Gastrocnemius medialis (tissue), 4 donors: ENCODE results near the gene ADGRG1. TPM values are rescaled to one million over a fixed set of nuclear protein-coding genes. Genes with fewer than 3 reads are reported as not detected.

ENCODE experiments used
- ATAC-seq, 2 donors: fragments of 150-250 bp; one replicate each; pipeline ENCODE4 v1.9.1; 2016
- DNase-seq, 2 donors: peaks; one replicate each; pipeline ENCODE4 v3.0.0-alpha.2; 2019
- H3K27ac ChIP-seq, 4 donors: fragments of 200-600 bp; sonication (generic); 1 replicate in 1 of 4; 2 replicates in 3 of 4; pipeline ENCODE4 v1.5.1; 2016 to 2018; ENCODE audit warnings: mild to moderate bottlenecking in 2 of 4, moderate library complexity in 1 of 4
- H3K27me3 ChIP-seq, 3 donors: fragments of 200-600 bp; sonication (generic) in 2 of 3; 1 replicate in 1 of 3; 2 replicates in 2 of 3; pipeline versions ENCODE4 v1.5.1 to v1.6.0; 2016 to 2019; ENCODE audit warnings: mild to moderate bottlenecking in 1 of 3, moderate library complexity in 1 of 3
- H3K36me3 ChIP-seq, 2 donors: fragments of 200-600 bp; sonication (generic) in 1 of 2; one replicate each; pipeline ENCODE4 v1.5.1; 2017 to 2018
- H3K4me1 ChIP-seq, 2 donors: fragments of 200-600 bp; sonication (generic) in 1 of 2; one replicate each; pipeline ENCODE4 v1.5.1; 2016 to 2017; ENCODE audit warnings: mild to moderate bottlenecking in 2 of 2
- H3K4me3 ChIP-seq, 4 donors: fragments of 200-600 bp; sonication (generic) in 3 of 4; 1 replicate in 1 of 4; 2 replicates in 3 of 4; pipeline ENCODE4 v1.5.1; 2016 to 2019; ENCODE audit warnings: mild to moderate bottlenecking in 2 of 4
- H3K9me3 ChIP-seq, 3 donors: fragments of 200-600 bp; sonication (generic) in 2 of 3; 1 replicate in 1 of 3; 2 replicates in 2 of 3; pipeline ENCODE4 v1.5.1; 2016 to 2019
- POLR2A ChIP-seq, 2 donors: fragments of 450-650 bp; IDR thresholded peaks; one replicate each; pipeline ENCODE4 v1.6.1; 2017; ENCODE audit warnings: antibody characterized with exemption in 2 of 2, mild to moderate bottlenecking in 2 of 2, moderate library complexity in 2 of 2
- in situ Hi-C, 4 donors: fragments of 200-750 bp; cut with MboI; loops; one replicate each; pipeline versions ENCODE4 v1.15.0 to v1.8.0; 2017; ENCODE audit warnings: low sequenced_read_pairs in 4 of 4
- intact Hi-C: fragments of 100-400 bp; cut with DNase I; formaldehyde crosslinking; loops from one replicate; pipeline ENCODE4 v1.15.1; 2023; ENCODE audit warnings: low total_unique reads
- total RNA-seq, 4 donors: library from RNA; depleted of rRNA; stranded (reverse); fragments of >200 nt; gene quantifications; one replicate each; pipeline versions ENCODE4 v1.1.0 to v1.2.3, GENCODE V29; 2016
- TF ChIP-seq, protein P1 (sequence below), 5 experiments: fragments of 450-650 bp in 3 of 5; fragments of 200-600 bp in 2 of 5; sonication (generic) in 2 of 5; IDR thresholded peaks in 4 of 5; conservative IDR thresholded peaks in 1 of 5; 1 replicate in 4 of 5; 2 replicates in 1 of 5; pipeline ENCODE4 v1.5.1; 2016 to 2019; ENCODE audit warnings: antibody characterized with exemption in 5 of 5, mild to moderate bottlenecking in 3 of 5, moderate library complexity in 3 of 5

The ADGRG1 gene
- total RNA-seq, 4 donors from 2014 or later = 9.8 to 14.6 (median 13.3) TPM

- Histone ChIP-seq H3K27me3 (peaks cover 0 to 5% (median 0%) of the 10 kb centered on the region in 3 donors), H3K4me1 (no peaks in the 10 kb centered on the region), H3K36me3 (no peaks in the 10 kb centered on the region), H3K27ac (no peak overlapping the region), H3K4me3 (no peak overlapping the region), H3K9me3 (no peaks in the 10 kb centered on the region)
- ATAC-seq (no peak), DNase-seq (no peak)
- TF ChIP-seq POLR2A (IDR thresholded peaks at IDR 0.05) = no peak
- TF ChIP-seq, protein P1, sequence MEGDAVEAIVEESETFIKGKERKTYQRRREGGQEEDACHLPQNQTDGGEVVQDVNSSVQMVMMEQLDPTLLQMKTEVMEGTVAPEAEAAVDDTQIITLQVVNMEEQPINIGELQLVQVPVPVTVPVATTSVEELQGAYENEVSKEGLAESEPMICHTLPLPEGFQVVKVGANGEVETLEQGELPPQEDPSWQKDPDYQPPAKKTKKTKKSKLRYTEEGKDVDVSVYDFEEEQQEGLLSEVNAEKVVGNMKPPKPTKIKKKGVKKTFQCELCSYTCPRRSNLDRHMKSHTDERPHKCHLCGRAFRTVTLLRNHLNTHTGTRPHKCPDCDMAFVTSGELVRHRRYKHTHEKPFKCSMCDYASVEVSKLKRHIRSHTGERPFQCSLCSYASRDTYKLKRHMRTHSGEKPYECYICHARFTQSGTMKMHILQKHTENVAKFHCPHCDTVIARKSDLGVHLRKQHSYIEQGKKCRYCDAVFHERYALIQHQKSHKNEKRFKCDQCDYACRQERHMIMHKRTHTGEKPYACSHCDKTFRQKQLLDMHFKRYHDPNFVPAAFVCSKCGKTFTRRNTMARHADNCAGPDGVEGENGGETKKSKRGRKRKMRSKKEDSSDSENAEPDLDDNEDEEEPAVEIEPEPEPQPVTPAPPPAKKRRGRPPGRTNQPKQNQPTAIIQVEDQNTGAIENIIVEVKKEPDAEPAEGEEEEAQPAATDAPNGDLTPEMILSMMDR (IDR thresholded peaks at IDR 0.05 in 4 of 5, conservative IDR thresholded peaks at IDR 0.05 in 1 of 5) = no peak
- in situ Hi-C loops (no loop called here), intact Hi-C loops (no loop called here)
Measured at GRCh38 chr16:57688987-57689761, 60.7 kb downstream of the ADGRG1 start.

DNA sequence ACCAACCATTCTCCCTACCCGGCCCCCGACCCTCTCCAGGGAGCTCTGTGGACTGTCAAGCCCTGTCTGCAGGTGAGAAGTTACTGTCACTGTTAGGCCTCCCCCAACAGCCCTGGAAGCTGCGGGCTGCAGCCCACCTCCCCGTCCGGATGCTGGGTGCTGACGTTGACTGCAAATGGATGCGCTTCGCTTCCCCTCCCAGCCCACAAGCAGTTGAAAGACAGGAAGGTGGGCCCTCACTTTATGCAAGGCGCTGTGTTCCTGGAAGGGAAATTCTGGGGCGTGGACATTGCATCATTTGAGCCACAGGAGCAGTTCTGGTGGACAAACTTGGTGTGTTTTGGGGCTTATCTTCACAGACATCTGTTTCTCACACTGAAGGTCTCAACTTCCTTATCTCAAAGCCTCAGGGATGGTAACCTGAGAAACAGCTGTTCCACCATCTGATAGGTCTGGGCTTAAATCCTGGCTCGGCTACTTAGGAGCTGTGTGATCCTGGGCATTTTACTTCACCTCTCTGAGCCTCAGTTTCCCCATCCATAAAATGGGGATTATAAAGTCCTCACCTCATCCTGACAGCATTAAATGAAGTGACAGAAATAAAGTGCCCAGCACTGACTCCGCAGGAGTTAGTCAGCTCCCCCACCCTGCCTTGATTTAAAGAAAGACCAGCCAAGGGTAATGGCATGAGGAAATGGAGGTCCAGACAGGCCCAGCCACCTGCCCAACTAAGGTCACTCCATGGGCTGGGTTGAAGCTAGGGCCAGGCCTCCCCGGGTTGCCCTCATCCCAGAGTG, 61.5 kb downstream of the ADGRG1 start:
- TF ChIP-seq, protein P1 (IDR thresholded peaks at IDR 0.05 in 4 of 5, conservative IDR thresholded peaks at IDR 0.05 in 1 of 5) = no peak
- TF ChIP-seq POLR2A (IDR thresholded peaks at IDR 0.05) = no peak

DNA sequence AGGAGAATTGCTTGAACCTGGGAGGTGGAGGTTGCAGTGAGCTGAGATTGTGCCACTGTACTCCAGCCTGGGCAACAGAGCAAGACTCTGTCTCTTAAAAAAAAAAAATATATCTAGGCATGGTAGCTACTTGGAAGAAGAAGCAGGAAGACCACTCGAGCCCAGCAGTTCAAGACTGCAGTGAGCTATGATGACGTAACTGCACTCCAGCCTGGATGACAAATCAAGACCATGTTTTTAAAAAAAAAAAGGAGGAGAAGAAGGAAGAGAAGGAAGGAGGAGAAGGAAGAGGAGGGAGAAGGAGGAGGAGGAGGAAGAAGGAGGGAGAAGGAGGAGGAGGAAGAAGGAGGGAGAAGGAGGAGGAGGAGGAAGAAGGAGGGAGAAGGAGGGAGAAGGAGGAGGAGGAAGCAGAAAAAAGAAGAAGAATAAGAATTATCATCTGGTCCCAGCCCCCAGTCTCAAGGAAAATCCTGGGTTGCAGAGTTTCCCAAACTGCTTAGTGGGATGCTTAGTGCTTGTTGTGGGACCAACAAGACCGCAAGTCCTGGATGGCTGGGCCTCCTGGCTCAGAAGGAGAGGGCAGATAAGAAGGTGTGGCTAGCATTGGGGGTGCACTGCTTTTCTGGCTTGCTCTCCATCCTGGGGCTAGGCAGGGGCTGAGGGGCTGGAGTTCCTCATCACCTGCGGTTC, 62.5 kb downstream of the ADGRG1 start:
- H3K4me1 ChIP-seq = no peaks in the 10 kb centered on the region
- peaks cover 0 to 5% (median 0%) of the 10 kb centered on the region in 3 donors for H3K27me3 ChIP-seq
- no peak for DNase-seq
- H3K9me3 ChIP-seq = no peaks in the 10 kb centered on the region
- H3K4me3 ChIP-seq = no peak overlapping the region
- H3K27ac ChIP-seq = no peak overlapping the region
- no peaks in the 10 kb centered on the region for H3K36me3 ChIP-seq
- ATAC-seq = no peak
- in situ Hi-C loops = no loop called here
- TF ChIP-seq, protein P1 (IDR thresholded peaks at IDR 0.05 in 4 of 5, conservative IDR thresholded peaks at IDR 0.05 in 1 of 5) = no peak
- TF ChIP-seq POLR2A (IDR thresholded peaks at IDR 0.05) = no peak
- intact Hi-C loops = no loop called here

More for the DNA sequence above, 61.5 kb downstream of the ADGRG1 start:
- Histone ChIP-seq H3K4me1 (no peaks in the 10 kb centered on the region), H3K27me3 (peaks cover 0 to 5% (median 0%) of the 10 kb centered on the region in 3 donors), H3K27ac (no peak overlapping the region), H3K9me3 (no peaks in the 10 kb centered on the region), H3K36me3 (no peaks in the 10 kb centered on the region), H3K4me3 (no peak overlapping the region)
- no peak for DNase-seq
- ATAC-seq = no peak
- in situ Hi-C loops = no loop called here
- intact Hi-C loops = no loop called here

- Histone ChIP-seq H3K27me3 (peaks cover 0 to 5% (median 0%) of the 10 kb centered on the region in 3 donors), H3K36me3 (no peaks in the 10 kb centered on the region), H3K4me3 (no peak overlapping the region), H3K4me1 (no peaks in the 10 kb centered on the region), H3K27ac (no peak overlapping the region), H3K9me3 (no peaks in the 10 kb centered on the region)
- in situ Hi-C loops (no loop called here), intact Hi-C loops (no loop called here)
- no peak for DNase-seq
- TF ChIP-seq, protein P1 (IDR thresholded peaks at IDR 0.05 in 4 of 5, conservative IDR thresholded peaks at IDR 0.05 in 1 of 5) = no peak
- TF ChIP-seq POLR2A (IDR thresholded peaks at IDR 0.05) = no peak
- ATAC-seq = no peak
Measured at GRCh38 chr16:57692636-57693035, 64.2 kb downstream of the ADGRG1 start.
